EH (cell line): ENCODE results near the gene NDUFAF5.

Source experiments
- DNase-seq: peaks from one replicate; pipeline ENCODE4 v3.0.0-alpha.2; 2015; ENCODE audit warnings: low read depth

Gene NDUFAF5

DNA sequence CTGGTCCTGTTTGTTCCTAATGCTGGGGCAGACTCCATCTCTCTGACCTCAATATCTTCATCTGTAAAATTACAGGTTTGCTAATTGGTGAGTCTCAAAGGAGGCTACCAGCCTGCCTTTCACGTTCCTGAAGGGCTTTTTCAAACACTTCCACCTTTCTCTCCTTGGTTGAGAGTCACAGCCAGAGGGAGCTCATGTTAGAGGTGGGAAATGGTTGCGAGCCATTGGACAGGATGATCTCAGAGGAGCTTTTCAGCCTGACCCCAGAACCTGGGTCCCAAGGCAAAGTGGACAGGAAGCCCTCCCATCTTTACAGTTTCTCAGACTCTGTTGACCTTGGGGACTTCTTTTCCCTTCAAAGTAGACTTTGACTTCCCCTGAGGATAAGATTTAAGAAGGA lies 37.6 kb downstream of the NDUFAF5 start:
- DNase-seq, result peak; percentile 27

DNA sequence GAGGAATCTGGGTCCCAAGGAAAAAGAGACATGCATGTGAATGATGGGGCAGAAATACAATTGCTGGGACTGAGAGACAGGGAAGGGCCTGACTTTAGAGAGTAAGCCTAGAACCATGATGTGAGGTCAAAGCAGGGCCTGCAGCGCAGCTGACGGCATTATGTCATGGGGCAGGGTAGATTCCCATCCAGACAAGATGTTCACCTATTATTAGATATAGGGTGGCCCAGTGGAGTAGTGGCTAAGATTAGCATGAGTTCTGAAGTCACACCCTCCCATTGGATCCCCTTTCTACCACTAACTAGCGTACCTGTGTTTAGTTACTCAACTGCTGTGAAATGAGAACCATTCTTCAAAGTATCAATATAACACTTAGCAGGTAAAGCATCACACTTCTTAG lies 39.6 kb downstream of the NDUFAF5 start:
- DNase-seq, result no peak

DNA sequence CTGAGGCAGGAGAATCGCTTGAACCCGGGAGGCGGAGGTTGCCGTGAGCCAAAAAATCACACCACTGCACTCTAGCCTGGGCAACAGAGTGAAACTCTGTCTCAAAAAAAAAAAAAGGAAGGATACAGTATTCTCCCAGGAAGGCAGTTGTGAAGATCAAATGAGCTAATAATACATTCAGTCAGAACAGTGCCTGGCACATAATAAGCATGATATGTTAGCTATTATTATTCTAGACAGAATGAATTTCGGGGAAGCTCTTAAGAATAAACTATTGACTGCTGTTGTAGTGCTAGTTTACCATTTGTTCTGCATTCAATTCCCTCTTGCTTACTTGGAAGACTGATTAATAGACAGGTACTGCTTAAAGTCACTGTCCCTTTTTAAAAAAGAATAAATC lies 40.6 kb downstream of the NDUFAF5 start:
- no peak for DNase-seq

DNA sequence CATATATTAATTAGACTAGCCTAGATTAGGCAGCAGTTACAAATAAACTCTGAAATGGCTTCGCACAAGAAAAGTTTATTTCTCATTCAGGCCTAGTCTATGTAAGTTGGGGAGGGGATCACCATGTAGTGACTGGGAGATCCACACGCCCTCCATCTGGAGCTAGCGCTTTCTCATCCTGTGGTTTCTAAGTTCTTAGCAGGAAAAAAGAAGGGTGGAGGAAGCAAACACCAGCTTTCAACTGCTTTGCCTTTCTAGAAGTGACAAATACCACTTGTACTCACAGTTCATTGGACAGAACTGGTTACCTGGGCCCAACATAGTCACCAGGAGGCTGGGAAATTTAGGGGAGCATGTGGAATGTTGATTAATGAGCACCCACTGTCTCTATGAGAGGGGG lies 46.6 kb downstream of the NDUFAF5 start:
- DNase-seq, result no peak

DNA sequence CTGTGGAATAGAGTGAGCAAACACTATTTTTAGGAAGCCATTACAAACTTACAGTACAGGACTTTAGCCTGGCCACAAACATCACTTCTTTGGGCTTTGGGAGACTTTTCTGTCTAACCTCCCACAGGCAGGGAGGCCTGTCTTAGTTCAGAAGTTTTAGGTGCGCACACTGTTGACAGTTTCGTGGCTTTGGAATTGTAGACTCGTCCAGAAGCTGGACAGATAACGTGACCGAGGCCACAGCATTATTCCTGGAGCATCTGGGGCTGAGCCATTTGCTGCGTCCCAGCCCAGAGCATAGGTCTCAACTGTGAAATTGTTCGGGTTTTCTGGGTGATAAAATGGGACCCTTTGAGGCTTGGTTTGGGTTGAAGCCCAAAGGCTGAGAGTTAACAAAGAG lies 53.8 kb downstream of the NDUFAF5 start:
- DNase-seq, result no peak

DNA sequence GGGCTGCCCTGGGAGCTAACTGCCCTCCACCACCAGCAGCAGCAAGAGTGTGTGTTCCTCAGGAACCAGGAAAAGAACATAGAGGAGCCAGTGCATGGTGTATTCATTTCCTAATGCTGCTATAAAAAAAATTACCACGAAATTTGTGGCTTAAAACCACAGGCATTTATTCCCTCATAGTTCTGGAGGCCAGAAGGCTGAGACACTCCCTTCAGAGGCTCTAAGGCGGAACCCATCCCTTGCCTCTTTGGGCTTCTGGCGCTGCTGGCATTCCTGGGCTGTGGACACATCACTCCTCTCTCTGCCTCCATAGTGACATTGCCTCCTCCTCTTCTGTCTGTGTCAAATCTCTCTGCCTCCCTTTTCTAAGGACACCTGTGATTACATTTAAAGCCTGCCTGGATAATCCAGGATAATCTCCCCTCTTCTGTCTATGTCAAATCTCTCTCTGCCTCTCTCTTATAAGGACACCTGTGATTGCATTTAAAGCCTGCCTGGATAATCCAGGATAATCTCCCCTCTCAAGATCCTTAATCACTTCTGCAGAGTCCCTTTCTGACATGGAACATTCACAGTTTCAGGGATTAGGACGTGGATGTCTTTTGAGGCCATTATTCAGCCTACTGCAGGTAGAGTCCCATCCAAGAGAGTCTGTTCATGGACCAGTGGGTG lies 54.7 kb downstream of the NDUFAF5 start:
- DNase-seq, result peak; percentile 97

DNA sequence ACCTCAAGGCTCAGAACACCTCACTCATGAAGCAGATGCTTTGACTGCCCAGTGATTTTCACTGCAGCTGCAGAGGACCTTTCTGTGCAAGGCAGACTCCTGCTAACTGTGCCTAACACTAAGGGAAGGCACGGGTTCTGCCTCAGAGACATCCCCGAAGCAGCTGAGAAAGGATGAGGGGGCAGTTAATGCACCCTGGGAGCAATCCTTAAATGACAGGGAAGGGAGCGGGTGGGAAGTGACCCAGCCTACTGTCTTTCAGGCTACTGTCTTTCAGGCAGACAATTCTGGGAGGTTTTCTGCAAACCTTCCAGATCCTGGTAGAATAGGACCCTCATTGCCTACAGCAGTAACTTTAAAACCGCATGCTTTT lies 55.3 kb downstream of the NDUFAF5 start:
- DNase-seq, result no peak

DNA sequence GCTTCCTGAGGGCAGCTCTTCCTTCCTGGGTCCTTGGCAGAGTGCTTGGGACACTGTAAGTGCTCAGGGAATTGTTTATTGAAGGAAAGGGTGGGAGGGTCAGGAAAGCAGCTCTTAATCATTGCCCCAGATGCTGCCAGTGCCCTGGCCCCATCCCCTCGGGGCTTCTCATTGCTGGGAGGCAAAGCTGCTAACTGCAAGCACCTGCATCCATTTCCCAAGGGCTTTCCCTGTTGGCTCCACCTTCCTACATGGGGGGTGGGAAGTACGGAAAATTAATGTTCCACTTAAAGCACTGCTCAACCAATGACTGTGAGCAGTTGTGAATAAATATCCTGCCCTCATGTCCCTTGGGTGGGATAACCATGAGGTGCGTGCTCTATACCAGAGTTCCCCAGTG lies 56.4 kb downstream of the NDUFAF5 start:
- no peak for DNase-seq

DNA sequence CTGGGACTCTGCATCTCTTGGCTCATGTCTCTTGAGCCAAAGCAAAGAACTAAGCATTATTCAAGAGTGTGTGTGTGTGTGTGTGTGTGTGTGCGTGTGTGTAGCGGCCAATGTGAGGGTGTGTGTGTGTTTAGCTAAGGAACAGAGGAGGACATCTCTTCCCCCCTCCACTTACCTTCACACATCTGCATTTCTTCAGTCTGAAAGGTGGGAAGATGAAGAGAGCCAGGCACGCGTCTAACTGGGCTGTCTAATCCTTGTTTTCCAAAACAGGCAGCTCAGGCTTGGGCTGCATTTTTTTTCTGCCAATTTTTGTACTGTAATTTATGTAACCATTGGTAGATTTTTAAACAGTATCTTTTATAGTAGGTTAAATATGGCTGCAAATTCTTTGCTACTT lies 59.5 kb downstream of the NDUFAF5 start:
- DNase-seq, result no peak

DNA sequence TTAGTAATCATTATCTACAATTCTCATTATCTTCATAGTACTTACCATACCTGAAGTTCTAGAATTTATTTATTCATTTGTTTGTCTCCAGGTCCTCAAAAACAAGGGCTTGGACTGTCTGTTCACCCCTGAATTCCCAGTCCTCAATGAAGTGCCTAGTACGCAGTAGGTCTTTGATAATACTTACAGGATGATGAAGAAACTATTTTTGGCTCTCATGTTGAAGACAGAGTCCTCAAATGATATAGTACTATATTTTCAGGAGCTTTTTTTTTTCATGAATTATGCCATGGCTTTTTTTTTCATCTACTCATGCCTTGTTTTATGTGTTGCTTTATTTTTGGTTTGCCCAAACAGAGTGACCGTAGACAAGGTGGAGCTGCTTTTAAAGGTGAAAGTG lies 66.5 kb downstream of the NDUFAF5 start:
- peak; percentile 49 for DNase-seq

DNA sequence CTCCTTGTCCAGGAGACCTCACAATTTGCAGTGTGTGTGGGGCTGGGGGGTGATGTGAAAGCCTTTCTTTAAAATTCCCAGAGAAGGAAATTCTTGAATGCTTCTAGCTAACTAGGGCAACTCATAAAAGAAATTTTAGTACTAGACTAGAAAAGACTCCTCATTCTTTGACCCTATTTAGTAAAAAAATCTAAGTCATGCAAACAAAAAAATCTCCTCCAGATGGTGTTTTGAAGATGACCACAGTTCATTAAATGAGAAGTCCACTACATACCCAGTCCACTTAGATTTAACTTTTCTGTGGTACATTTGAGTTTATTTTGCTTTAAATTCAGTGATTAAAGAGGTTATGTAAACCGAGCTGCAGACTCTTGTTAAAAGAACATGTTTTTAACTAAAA lies 67.5 kb downstream of the NDUFAF5 start:
- DNase-seq, result peak; percentile 92

DNA sequence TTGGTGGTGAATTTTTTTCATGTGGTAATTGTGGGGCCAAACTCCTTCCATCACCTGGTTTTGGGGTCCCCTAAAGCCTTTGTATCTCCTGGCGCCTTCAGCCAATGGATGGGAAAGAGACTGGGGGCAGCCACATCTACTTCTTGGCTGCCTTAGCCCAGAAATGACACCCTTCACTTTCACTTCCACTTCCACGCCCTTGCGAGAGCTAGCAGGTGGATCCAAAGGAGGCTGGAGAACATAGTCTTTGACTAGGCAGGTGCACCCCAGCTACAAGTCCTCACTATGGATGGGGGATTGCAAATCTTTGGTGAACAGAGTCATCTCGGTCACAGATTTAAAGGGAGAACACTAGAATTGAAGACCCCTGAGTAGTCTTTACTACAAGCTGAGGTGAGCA lies 70.8 kb downstream of the NDUFAF5 start:
- DNase-seq, result no peak

DNA sequence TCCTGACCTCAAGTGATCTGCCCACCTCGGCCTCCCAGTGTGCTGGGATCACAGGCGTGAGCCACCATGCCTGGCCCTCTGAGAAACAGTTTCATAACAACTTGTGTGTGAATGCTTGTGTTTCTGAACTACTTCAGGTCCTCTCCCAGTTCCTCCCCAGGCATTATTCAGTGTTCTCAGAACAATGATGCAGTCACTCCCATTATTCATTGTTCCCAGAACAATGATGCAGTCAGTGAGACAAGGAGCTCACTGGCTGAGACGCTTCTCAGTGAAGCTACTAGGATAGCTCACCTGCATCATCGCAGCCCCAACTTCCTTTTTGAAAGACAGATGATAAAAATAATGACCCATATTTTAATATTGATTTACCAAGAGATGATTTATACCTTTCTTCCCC lies 71.5 kb downstream of the NDUFAF5 start:
- no peak for DNase-seq

DNA sequence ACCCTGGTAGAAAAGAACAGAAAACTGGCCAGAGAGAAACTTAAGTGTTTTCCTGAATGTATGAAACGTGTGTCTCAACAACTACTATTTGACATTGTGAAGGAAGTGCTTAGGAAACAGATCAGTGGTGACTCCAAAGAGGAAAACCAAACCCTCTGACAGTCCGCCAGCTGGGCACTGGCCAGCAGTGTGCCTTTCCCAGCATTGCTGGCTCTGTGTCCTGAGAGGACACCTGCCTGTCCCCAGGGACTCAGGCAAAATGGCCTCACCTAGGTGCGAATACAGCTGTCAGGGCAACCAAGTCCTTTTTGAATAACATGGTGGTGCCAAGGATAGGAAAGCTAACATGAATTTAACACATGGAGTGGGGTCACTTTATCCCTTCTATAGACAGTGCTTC lies 72.5 kb downstream of the NDUFAF5 start:
- peak; percentile 36 for DNase-seq

DNA sequence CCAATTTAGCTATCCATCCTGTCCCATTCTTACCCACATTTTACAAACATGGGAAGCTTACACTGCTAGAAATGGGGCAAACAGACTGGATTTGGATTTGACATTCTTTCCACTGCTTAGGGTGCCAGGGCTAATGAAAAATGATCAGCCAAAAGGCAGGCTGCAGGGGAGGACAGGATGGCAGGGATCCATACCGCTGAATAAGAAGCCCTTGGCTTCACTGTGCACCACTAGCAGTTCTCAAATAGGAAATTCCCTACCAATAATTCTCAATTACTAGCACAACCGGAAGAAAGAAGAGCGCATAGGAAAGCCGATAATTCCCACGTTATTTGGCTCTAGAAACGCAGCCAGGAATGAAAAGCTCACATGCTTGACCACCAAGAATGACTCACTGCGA lies 73.1 kb downstream of the NDUFAF5 start:
- DNase-seq, result no peak

DNA sequence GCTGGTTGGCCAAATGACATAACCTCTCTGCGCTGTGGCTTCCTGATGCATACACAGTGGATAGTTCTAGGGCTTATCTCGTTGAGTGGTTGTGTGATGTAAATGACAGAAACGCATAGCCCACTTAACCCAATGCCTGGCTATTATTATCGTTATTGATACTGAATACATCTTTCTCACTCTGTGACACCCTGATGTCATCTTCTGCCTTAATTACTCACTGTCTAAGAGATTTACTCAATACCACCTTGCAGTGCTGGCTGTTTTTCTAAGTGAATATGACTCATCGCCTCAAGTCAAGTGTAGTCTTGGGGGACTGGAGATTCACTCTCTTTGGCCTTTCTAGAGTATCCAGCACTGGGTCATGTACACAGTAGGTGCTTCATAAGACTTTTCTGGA lies 73.6 kb downstream of the NDUFAF5 start:
- no peak for DNase-seq

DNA sequence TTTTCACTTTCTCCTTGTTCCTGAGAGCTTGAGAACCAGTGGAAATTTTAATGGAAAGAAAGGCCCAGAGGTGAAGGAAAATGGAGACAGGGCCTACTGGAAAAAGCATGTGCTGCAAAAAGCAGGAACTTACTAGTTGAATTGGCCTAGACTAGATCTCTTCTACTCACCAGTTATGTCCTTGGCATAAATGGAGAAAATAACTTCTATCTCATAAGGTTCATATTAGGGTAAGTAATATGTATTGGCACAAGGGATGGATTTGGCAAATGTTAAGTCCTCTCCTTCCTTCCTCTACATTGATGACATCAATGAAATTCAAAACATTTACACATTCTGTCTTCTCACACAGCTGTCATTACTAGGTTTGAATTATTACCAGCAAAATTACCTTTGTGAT lies 74.0 kb downstream of the NDUFAF5 start:
- DNase-seq, result no peak

DNA sequence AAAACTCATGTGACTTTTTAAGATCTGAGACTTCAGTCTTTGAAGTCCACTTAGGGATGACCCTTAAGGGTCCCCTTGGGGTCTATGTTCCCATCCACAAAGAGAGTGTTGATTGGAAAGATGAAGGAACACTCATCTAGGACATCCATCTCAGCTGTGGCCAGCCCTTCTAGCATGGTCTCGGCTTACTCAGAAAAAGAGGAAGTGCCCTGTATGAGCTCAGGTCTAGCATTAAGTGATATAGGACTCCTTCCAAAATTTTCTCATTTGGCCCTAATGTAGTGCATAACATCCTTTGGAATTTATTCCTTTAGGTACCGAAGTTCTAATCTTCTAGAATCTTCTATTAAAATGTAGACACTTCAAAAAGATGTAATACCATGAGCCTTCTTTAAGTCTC lies 77.4 kb downstream of the NDUFAF5 start:
- no peak for DNase-seq

DNA sequence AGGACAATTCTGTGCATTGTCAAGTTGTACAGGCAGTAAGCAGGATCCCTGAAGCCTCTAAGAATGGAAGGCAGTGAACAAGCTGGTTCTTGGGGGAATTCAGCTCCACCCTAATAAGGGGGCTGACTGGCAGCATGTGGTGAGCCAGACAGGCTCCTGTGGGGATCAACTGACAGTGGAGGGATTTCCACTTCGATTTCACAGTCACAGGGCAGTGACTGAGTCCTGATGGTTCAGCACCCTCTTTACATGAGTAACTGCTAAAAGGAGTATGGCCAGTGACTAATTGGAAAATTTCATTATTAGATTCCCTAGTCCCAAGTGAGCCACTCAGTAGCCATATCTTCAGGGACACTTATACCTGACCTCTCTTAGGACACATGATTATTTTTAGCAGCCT lies 78.4 kb downstream of the NDUFAF5 start:
- no peak for DNase-seq

DNA sequence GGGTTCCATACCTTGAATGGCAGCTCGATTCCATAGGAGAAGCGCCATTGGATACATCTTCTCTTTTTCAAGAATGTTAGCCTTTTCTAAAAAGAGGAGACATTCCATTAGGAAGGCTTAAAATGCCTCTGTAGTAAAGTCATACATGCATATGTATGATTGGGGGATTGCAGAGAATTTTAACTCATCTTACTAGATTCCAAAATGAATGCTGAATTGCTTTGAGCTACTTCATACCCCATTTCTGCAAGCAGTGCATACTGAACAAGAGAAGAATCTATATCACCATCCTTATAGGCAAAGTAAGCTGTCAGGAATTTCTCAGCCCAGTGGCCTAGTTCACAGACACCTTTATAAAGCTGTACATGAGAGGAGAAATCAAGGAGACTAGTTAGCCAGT lies 80.3 kb downstream of the NDUFAF5 start:
- peak; percentile 72 for DNase-seq

DNA sequence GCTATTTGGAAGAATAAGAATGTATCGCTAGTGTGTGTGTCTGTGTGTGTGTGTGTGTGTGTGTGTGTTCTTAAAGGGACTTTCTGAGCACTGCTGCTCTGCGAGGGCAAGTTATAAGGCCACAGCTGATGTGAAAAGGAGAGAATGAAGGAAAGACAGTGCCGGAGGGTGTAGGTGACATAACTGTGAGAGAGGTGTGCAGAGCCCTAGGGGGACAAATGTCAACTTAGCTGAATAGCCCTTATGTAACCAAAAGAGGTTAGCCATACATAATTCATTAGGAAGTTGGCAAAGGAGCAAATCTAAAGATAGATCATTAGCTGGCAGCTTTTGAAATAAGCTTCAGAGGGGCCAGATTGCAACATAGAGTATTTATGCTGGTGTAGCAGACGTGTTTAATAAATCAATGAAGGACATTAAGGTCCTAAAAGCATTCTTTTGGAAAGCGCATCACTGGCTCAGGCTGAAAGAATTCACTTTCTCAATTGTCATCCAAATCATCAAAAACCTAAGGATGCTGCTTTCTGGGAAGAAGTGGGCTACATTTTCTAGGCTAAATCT lies 81.0 kb downstream of the NDUFAF5 start:
- peak; percentile 95 for DNase-seq

DNA sequence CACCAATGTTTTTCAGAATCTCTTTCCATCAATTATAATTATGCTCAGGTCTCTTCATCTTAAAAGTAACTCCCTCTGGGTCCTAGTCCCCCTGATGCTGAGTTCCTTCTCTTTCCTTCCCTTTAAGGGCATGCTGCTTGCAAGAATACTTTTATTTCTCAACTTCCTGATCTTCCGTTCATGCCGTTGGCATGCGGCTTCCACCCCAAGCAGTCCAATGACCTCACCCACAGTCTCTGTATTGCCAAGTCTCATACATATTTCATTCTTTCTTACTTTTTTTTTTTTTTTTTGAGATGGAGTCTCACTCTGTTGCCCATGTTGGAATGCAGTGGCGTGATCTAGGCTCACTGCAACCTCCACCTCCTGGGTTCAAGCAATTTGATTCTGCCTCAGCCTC lies 83.5 kb downstream of the NDUFAF5 start:
- DNase-seq, result peak; percentile 95

DNA sequence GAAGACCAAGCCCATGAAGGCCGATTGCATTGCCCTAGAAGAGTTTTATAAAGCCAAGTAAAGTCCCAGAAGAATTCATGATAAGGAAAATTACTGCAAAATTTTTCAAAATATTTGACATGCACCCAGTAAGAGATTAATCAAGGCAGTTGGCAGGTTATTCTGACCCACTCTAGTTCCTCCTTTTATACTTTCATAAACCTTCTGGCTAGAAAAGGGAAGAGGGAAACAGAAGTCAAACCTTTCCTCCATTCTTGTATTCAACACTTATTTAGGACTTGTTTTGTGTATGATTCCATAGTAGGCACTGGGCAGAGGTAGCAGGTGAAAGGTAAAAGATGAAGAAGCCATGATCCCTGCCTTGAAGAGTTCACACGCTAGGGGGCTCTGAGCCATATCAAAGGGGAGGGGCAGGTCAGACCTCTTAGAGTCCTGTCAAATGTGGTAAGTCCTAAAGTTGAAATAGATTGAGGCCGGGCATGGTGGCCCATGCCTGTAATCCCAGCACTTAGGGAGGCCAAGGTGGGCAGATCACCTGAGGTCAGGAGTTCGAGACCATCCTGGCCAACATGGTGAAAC lies 85.4 kb downstream of the NDUFAF5 start:
- no peak for DNase-seq
